OCI-LY3 (cell line): ENCODE measurements around the gene LHPP.

Experiments
- EZH2phosphoT487 ChIP-seq: fragments of 200-600 bp; shearing (Covaris generic); IDR thresholded peaks from 2 replicates; pipeline ENCODE4 v1.6.1; 2018; ENCODE audit warnings: antibody characterized with exemption, mixed run types, low read depth
- TF ChIP-seq, protein P1 (sequence below): fragments of 200-600, 300-600 bp; sonication (generic); IDR thresholded peaks from 2 replicates; pipeline ENCODE4 v1.5.1; 2014; ENCODE audit warnings: antibody characterized with exemption, low read length, low read depth

DNA sequence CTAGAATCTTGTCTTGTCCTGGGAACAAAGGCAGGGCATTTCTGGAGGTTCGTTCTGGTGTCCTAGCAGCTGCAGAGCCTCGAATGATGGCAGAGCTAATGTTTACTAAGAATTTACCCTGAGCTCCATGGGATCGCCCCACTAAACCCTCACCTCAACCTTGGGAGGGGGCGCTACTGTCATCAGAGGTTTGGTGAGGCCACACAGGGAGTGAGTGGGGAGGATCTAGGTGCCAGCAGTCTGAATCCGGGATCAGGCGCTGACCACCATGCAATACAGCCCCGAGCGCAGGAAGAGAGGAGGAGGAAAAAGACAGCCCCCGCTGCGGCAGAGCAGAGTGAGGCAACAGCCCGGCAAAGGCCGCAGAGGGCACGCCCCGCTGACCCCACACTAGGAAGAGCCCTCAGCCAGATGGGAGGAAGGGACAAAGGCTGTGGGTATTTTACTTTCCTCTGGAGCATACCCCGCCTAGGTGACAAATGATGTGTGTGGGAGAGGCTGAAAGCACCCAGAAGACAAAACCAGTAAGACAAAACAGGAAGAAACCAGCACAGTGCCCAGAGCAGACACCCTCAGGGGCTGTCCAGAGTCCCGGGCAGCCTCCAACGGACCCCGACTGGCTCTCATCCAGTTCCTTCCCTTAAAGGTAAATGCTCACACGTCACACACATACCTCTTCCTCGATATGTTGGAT, 179.1 kb downstream of the LHPP start:
- TF ChIP-seq, protein P1, sequence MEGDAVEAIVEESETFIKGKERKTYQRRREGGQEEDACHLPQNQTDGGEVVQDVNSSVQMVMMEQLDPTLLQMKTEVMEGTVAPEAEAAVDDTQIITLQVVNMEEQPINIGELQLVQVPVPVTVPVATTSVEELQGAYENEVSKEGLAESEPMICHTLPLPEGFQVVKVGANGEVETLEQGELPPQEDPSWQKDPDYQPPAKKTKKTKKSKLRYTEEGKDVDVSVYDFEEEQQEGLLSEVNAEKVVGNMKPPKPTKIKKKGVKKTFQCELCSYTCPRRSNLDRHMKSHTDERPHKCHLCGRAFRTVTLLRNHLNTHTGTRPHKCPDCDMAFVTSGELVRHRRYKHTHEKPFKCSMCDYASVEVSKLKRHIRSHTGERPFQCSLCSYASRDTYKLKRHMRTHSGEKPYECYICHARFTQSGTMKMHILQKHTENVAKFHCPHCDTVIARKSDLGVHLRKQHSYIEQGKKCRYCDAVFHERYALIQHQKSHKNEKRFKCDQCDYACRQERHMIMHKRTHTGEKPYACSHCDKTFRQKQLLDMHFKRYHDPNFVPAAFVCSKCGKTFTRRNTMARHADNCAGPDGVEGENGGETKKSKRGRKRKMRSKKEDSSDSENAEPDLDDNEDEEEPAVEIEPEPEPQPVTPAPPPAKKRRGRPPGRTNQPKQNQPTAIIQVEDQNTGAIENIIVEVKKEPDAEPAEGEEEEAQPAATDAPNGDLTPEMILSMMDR, result no peak
- TF ChIP-seq EZH2phosphoT487, result no peak
